Right lobe of liver (tissue), 4 donors: Measurements from ENCODE around the gene SLC44A1.

ENCODE experiments used
- CTCF ChIP-seq, 4 donors: fragments of 200-600 bp in 3 of 4; fragments of 450-650 bp in 1 of 4; IDR thresholded peaks; one replicate each; pipeline versions ENCODE4 v1.5.1 to v1.8.0; 2016 to 2022; ENCODE audit warnings: antibody characterized with exemption in 4 of 4, mild to moderate bottlenecking in 2 of 4
- POLR2A ChIP-seq: fragments of 450-650 bp; IDR thresholded peaks from one replicate; pipeline ENCODE4 v1.6.1; 2017; ENCODE audit warnings: antibody characterized with exemption, mild to moderate bottlenecking
- donor health status: DM: no; HTN: no; CAD: no.
- donor health status: DM: no; HTN: no; CAD: no.
- donor health status: DM: no; HTN: yes; CAD: no.

GRCh38 chr9:105302728-105303127, 58.3 kb downstream of the SLC44A1 start:
- TF ChIP-seq CTCF (IDR thresholded peaks at IDR 0.05) (no peak), POLR2A (no peak)
